H1 (cell line): ENCODE results near the gene PLXNB1.

Experiments
- POLR2A ChIP-seq, 2 experiments: IDR thresholded peaks; 1 replicate in 1 of 2; 2 replicates in 1 of 2; pipeline ENCODE4 v1.6.1; 2011; ENCODE audit warnings: low read depth in 2 of 2, low read length in 2 of 2, mild to moderate bottlenecking in 2 of 2; ENCODE audit errors: control extremely low read depth in 1 of 2
- RNF2 ChIP-seq: fragments of 200-900, 300-1000 bp; sonication (generic); IDR thresholded peaks from 2 replicates; pipeline ENCODE4 v1.7.1; 2016; ENCODE audit warnings: borderline replicate concordance, low read depth, mild to moderate bottlenecking, antibody characterized with exemption, low read length; ENCODE audit not compliant: poor library complexity, severe bottlenecking; ENCODE audit errors: missing control alignments

DNA sequence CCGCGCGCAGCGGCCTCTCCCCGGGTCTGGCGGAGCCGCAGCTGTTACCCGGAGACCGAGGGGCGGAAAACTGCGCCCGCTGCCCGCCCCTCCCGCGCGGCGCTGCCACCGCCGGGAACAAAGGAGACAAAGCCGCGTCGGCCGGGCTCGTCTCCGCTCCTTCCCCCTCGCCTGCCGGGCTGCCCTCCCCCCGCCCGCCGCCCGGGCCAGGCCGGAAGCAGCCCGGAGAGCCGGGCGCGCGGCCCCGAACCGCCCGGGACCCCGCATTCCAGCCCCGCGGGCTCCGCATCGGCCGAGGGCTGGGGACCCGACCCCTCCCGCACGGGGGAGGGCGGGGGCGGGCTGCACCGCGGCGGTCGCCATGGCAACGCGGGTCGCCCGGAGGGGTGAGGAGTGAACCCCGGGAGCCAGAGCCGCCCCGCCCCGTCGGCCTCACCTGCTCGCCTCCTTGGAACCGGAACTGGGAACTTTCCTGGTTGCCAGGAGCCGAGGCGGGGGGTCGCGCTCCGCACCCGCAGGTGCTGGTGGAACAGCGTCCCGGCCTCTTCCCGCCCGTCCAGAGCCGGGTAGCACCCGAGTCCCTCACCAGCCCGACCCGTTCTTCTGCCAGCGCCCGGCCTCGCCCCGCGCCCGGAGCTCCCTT is 448 bp downstream of the PLXNB1 start:
- TF ChIP-seq POLR2A (IDR thresholded peaks at IDR 0.05; ENCODE audit: control extremely low read depth in 1 of 2, low read depth in 2 of 2, low read length in 2 of 2) (peak in 1 of 2 experiments; percentile 55; a peak in 2 of 3 replicates), RNF2 (no peak)
